Body of pancreas (tissue), 4 donors: ENCODE measurements around the gene SLC9A9.

ENCODE experiments used
- CTCF ChIP-seq, 7 experiments: fragments of 450-650 bp in 4 of 7; fragments of 200-600 bp in 3 of 7; sonication (generic) in 3 of 7; IDR thresholded peaks; one replicate each; pipeline ENCODE4 v1.5.1; 2016 to 2019; ENCODE audit warnings: antibody characterized with exemption in 7 of 7
- POLR2A ChIP-seq, 3 donors: fragments of 450-650 bp; IDR thresholded peaks; one replicate each; pipeline ENCODE4 v1.6.1; 2016; ENCODE audit warnings: antibody characterized with exemption in 3 of 3, mild to moderate bottlenecking in 2 of 3

- TF ChIP-seq CTCF (IDR thresholded peaks at IDR 0.05) (no peak), POLR2A (IDR thresholded peaks at IDR 0.05) (no peak)
Observed at GRCh38 chr3:143574933-143575332, 273.3 kb downstream of the SLC9A9 start.
